NOMO-1 treated with DMSO at 0.1 percent for 48 hours (cell line): Measurements from ENCODE around the gene SERF1B.
"Not testable (repeated sequence)": the region's sequence is repeated elsewhere in the genome, so short reads cannot be mapped to it uniquely, and the experiment has no call there.

Experiments used
- DNase-seq: peaks from one replicate; lab custom pipeline; 2025; ENCODE audit not compliant: unreplicated experiment; lab: John Stamatoyannopoulos, UW

The SERF1B gene

GRCh38 chr5:70025106-70025844, at the start of gene SERF1B:
Gene SERF1B (plus strand): TSS chr5:70025251. CDS start chr5:70025452, 201 bp downstream.
- DNase-seq: not testable (repeated sequence)

DNA sequence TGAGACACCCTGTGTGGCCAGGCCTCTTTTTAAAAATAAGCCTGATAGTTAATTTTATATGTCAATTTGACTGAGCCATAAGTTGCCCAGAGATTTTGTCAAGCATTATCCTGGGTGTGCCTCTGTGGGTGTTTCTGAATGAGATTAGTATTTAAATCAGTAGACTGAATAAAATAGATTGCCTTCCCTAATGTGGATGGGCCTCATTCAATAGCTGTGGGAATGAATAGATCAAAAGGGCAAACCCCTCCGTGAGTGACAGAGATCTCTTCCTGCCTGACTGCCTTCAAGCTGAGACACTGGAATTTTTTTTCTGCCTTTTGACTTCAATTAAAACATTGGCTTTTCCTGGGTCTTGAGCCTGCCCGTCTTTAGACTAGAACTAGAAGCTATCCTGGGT, 33.3 kb upstream of the SERF1B start:
- DNase-seq: not testable (repeated sequence)

DNA sequence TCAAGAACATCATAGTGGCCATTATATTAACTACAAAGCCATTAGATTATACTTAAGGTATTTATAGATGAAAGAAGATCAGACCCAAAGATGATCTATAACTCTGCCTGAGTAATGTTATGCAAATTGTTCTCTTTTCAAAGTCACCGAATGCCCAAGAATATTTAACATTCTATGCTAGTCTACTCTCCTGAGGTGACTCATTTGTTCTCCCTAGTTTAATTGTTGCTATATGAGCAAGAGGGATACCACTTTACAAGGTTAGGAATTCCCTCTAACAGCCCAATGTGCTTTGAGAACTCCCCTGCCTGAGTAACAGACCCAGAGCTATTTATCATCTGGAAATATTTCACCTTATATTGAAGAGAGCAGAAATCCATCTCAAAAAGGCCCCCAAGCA, 29.5 kb upstream of the SERF1B start:
- not testable (repeated sequence) for DNase-seq

DNA sequence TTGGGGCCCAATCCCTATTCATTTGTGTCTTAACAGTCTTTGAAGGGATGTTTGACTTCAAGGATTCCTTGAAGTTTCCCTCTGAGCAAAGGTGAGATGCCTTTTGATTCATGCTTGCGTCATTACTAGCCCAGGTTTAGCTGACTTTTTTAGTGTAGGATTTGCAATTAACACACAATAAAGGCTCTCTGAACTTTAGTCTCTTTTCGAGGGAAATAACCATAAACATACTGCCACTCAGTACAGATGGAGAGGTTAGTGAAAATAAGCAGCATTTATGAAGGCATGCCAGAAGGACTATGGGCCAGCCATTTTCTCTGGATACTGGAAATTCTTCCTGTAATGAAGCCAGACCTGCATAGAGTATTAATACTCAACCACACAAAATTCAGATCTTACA, 4.4 kb upstream of the SERF1B start:
- DNase-seq: not testable (repeated sequence)

GRCh38 chr5:70025845-70026145, 744 bp downstream of the SERF1B start:
- DNase-seq: not testable (repeated sequence)

DNA sequence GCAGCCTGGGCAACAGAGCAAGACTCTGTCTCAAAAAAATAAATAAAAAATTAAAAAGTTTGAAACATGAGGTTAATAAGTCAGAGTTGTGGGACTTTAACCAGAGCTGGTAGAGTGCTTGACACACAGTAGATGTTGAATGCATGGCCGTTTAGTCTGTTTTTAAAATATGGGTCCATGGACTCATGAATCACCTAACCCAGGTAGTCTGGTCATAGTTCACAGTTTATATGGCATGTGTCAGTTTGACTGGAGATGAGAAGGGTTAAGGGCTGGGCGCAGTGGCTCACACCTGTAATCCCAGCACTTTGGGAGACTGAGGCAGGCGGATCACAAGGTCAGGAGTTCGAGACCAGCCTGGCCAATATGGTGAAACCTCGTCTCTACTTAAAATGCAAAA, 6.2 kb downstream of the SERF1B start:
- not testable (repeated sequence) for DNase-seq

DNA sequence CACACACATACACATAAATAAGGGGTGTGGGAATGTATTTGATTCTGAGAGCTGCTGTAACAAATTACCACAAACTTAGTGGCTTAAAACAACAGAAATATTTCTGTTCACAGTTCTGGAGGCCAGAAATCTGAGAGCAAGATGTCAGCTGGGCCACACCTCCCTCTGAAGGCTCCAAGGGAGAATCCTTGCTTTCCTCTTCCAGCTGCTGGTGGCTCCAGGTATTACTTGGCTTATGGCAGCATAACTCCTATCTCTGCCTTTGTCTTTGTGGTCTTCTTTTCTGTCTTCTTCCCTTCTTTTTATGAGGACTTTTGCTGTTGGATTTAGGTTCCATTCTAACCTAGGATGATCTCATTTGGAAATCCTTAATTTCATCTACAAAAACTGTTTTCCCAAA, 16.4 kb downstream of the SERF1B start:
- not testable (repeated sequence) for DNase-seq

DNA sequence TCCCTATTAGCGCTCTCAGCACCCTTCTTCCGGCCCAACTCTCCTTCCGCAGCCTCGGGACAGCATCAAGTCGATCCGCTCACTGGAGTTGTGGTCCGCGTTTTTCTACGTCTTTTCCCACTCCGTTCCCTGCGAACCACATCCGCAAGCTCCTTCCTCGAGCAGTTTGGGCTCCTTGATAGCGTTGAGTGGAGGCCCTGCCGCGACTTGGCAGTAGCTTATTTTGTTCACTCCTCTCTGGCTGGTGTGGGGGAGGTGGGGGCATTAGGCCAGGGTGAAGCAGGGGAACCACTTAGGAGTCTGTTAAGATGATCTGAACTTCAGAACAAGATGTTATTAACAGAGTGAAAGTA, 24.7 kb downstream of the SERF1B start:
- not testable (repeated sequence) for DNase-seq

- DNase-seq: not testable (repeated sequence)
Measured at GRCh38 chr5:70056289-70056942, 31.4 kb downstream of the SERF1B start.

DNA sequence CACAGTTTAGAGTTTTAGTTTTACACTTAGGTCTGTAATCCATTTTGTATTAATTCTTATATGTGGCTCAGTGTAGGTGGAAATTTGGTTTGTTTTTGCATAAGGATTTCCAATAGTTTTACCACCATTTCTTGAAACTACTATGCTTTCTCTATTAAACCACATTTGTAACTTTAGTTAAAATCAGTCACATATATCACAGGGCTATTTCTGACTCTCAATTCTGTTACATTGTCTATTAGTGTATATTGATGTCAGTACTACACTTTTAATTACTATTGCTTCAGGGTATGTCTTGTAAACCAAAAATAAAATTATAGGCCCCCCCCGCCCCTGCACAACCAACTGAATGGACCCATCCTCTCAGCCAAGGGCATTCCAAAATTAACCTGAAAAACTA, 32.1 kb downstream of the SERF1B start:
- DNase-seq: not testable (repeated sequence)

- not testable (repeated sequence) for DNase-seq
Measured at GRCh38 chr5:70077632-70078031, 52.6 kb downstream of the SERF1B start.

GRCh38 chr5:70088907-70089464, 63.9 kb downstream of the SERF1B start:
- not testable (repeated sequence) for DNase-seq

DNA sequence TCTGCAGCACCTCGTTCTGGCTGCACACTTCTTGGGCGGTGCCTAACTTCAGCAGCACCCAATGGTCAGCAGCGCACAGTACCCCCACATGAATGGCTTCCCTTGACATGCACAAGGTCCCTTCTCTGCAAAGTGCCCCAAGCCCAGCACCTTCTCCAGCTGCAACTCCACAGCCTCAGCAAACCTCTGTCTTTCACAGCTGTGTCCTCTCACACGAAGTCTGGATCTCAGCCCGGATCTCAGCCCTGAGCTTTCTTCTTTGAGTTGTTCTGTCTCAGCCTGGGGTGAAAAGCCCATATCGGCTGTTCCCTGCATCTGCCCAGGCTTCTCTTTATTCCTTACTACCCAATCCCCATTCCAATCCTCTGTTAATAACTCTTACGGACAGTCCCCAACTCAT, 66.7 kb downstream of the SERF1B start:
- DNase-seq: not testable (repeated sequence)
